HT-29 (cell line): Measurements from ENCODE around the gene PNLIPRP2. TPM values are rescaled to one million over a fixed set of nuclear protein-coding genes. Genes with fewer than 3 reads are reported as not detected.

ENCODE experiments used
- DNase-seq: peaks from one replicate; pipeline ENCODE4 v3.0.0-alpha.2; 2015; ENCODE audit warnings: low spot score
- total RNA-seq: library from RNA; depleted of rRNA; stranded (reverse); fragments of >200 nt; shearing (Covaris generic); gene quantifications from 2 replicates; pipeline ENCODE4 v1.2.3, GENCODE V29; 2014

PNLIPRP2 gene
- total RNA-seq, 1 experiment from 2014 or later, result not detected

- no peak for DNase-seq
These were observed 8.5 kb upstream of the PNLIPRP2 start for GRCh38 chr10:116612107-116612769.

- no peak for DNase-seq
These were observed 7.3 kb upstream of the PNLIPRP2 start for GRCh38 chr10:116613471-116613870.

- no peak for DNase-seq
These were observed 6.0 kb upstream of the PNLIPRP2 start for GRCh38 chr10:116614796-116615195.

- no peak for DNase-seq
These were observed 5.5 kb upstream of the PNLIPRP2 start for GRCh38 chr10:116615199-116615776.

- no peak for DNase-seq
These were observed 723 bp downstream of the PNLIPRP2 start for GRCh38 chr10:116621476-116621875.

GRCh38 chr10:116621934-116622655, 1.3 kb downstream of the PNLIPRP2 start:
- no peak for DNase-seq

- DNase-seq, result no peak
These were observed 5.1 kb downstream of the PNLIPRP2 start for GRCh38 chr10:116625845-116626244.

- no peak for DNase-seq
These were observed 6.1 kb downstream of the PNLIPRP2 start for GRCh38 chr10:116626815-116627214.

GRCh38 chr10:116627386-116627933, 6.7 kb downstream of the PNLIPRP2 start:
- DNase-seq, result no peak

GRCh38 chr10:116629340-116629739, 8.6 kb downstream of the PNLIPRP2 start:
- no peak for DNase-seq

GRCh38 chr10:116630020-116630419, 9.3 kb downstream of the PNLIPRP2 start:
- DNase-seq, result no peak

- DNase-seq, result no peak
These were observed 11.1 kb downstream of the PNLIPRP2 start for GRCh38 chr10:116631871-116632295.

GRCh38 chr10:116632596-116633215, 12.0 kb downstream of the PNLIPRP2 start:
- no peak for DNase-seq

GRCh38 chr10:116633216-116633600, 12.5 kb downstream of the PNLIPRP2 start:
- DNase-seq, result no peak

- no peak for DNase-seq
These were observed 13.6 kb downstream of the PNLIPRP2 start for GRCh38 chr10:116634126-116634975.

GRCh38 chr10:116636385-116636784, 15.6 kb downstream of the PNLIPRP2 start:
- no peak for DNase-seq

GRCh38 chr10:116636976-116637375, 16.2 kb downstream of the PNLIPRP2 start:
- no peak for DNase-seq

GRCh38 chr10:116637830-116638229, 17.1 kb downstream of the PNLIPRP2 start:
- DNase-seq, result no peak

- DNase-seq, result no peak
These were observed 25.7 kb downstream of the PNLIPRP2 start for GRCh38 chr10:116646502-116646901.

- DNase-seq, result no peak
These were observed 28.1 kb downstream of the PNLIPRP2 start for GRCh38 chr10:116648903-116649302.

- no peak for DNase-seq
These were observed 33.1 kb downstream of the PNLIPRP2 start for GRCh38 chr10:116653885-116654284.
